Endothelial cell of umbilical vein (primary cell): ENCODE data around the gene CAMTA1. TPM values are rescaled to one million over a fixed set of nuclear protein-coding genes. Genes with fewer than 3 reads are reported as not detected.

Experiments used
- BruUV-seq: library from RNA; stranded (reverse); fragments of 400-500 nt; replicated peaks from 2 replicates; lab custom pipeline; 2021; lab: Mats Ljungman, UMichigan
- CTCF ChIA-PET: fragments of 300-600, 350-600 bp; sonication (Branson Sonifier 250); formaldehyde crosslinking; loops from one replicate; lab custom pipeline; 2021; ENCODE audit warnings: antibody characterized with exemption, inconsistent platforms; lab: Charles Lee
- POLR2A ChIA-PET: fragments of 300-600, 350-600 bp; sonication (Branson Sonifier 250); formaldehyde crosslinking; loops from one replicate; lab custom pipeline; 2021; ENCODE audit warnings: antibody characterized with exemption, inconsistent platforms; lab: Charles Lee
- DNase-seq: peaks from one replicate; pipeline ENCODE4 v3.0.0-alpha.2; 2011; ENCODE audit warnings: low read depth, low spot score
- FAIRE-seq: peaks from 2 replicates; lab custom pipeline; 2011; peaks lifted over from hg19 to GRCh38; lab: Jason Lieb, UNC
- H2AFZ ChIP-seq: 2 replicates; pipeline ENCODE4 v1.6.0; 2012; ENCODE audit warnings: low read depth, low read length, control low read depth, inconsistent platforms
- H3K27ac ChIP-seq: 2 replicates; pipeline ENCODE4 v1.5.1; 2011; ENCODE audit warnings: low read depth, mild to moderate bottlenecking, control low read depth, low read length, moderate library complexity; ENCODE audit not compliant: insufficient read depth
- H3K27me3 ChIP-seq, 2 experiments: 2 replicates each; pipeline versions ENCODE4 v1.6.0 to v1.6.1; 2011; ENCODE audit warnings: low read length in 2 of 2, mixed read lengths in 1 of 2; ENCODE audit not compliant: control insufficient read depth in 2 of 2, insufficient read depth in 2 of 2
- H3K36me3 ChIP-seq, 2 experiments: 2 replicates in 1 of 2; 3 replicates in 1 of 2; pipeline ENCODE4 v1.5.1; 2011; ENCODE audit warnings: low read length in 2 of 2, mild to moderate bottlenecking in 1 of 2, moderate library complexity in 1 of 2; ENCODE audit not compliant: control insufficient read depth in 2 of 2, insufficient read depth in 2 of 2; ENCODE audit errors: extremely low read depth in 1 of 2
- H3K4me1 ChIP-seq: 3 replicates; pipeline ENCODE4 v1.5.1; 2011; ENCODE audit warnings: mild to moderate bottlenecking, low read length; ENCODE audit not compliant: control insufficient read depth, insufficient read depth; ENCODE audit errors: extremely low read depth
- H3K4me2 ChIP-seq: 2 replicates; pipeline ENCODE4 v1.6.1; 2011; ENCODE audit warnings: low read length, control low read depth, mixed read lengths; ENCODE audit not compliant: insufficient read depth
- H3K4me3 ChIP-seq, 3 experiments: fragments of 200-600 bp in 1 of 3; sonication (generic), shearing (Covaris generic) in 1 of 3; replicated peaks in 1 of 3; 2 replicates each; pipeline ENCODE4 v1.5.1; 2011 to 2016; ENCODE audit warnings: control low read depth in 3 of 3, low read length in 3 of 3, mild to moderate bottlenecking in 2 of 3, inconsistent platforms in 1 of 3, low read depth in 1 of 3, moderate library complexity in 1 of 3; ENCODE audit not compliant: insufficient read depth in 1 of 3
- H3K79me2 ChIP-seq: 2 replicates; pipeline ENCODE4 v1.6.0; 2012; ENCODE audit warnings: low read length, inconsistent platforms; ENCODE audit not compliant: control insufficient read depth, insufficient read depth
- H3K9ac ChIP-seq: replicated peaks from 2 replicates; pipeline ENCODE3; 2011; ENCODE audit warnings: low read length, control low read depth; ENCODE audit not compliant: insufficient read depth; ENCODE audit errors: extremely low read depth
- H3K9me1 ChIP-seq: replicated peaks from 3 replicates; pipeline ENCODE4 v1.6.0; 2011; ENCODE audit warnings: mild to moderate bottlenecking, low read length; ENCODE audit not compliant: control insufficient read depth, insufficient read depth; ENCODE audit errors: extremely low read depth
- H3K9me3 ChIP-seq: replicated peaks from 2 replicates; pipeline ENCODE4 v1.5.1; 2012; ENCODE audit warnings: low read length, inconsistent platforms; ENCODE audit not compliant: control insufficient read depth, insufficient read depth
- H4K20me1 ChIP-seq: replicated peaks from 2 replicates; pipeline ENCODE3; 2011; ENCODE audit warnings: mild to moderate bottlenecking, low read length; ENCODE audit not compliant: control insufficient read depth, insufficient read depth; ENCODE audit errors: extremely low read depth
- CTCF ChIP-seq, 2 donors: IDR thresholded peaks; 1 replicate in 1 of 2; 2 replicates in 1 of 2; pipeline ENCODE4 v1.5.1; 2011; ENCODE audit warnings: low read length in 2 of 2, mild to moderate bottlenecking in 2 of 2, moderate library complexity in 2 of 2, control low read depth in 1 of 2, inconsistent platforms in 1 of 2, low read depth in 1 of 2; ENCODE audit not compliant: insufficient read depth in 1 of 2; ENCODE audit errors: extremely low read depth in 1 of 2
- EZH2 ChIP-seq: IDR thresholded peaks from 2 replicates; pipeline ENCODE4 v1.6.1; 2012; ENCODE audit warnings: borderline replicate concordance, low read depth, mild to moderate bottlenecking, moderate library complexity, low read length, inconsistent platforms; ENCODE audit not compliant: severe bottlenecking
- FOS ChIP-seq: IDR thresholded peaks from 2 replicates; pipeline ENCODE4 v1.6.1; 2011; ENCODE audit warnings: mild to moderate bottlenecking, low read length, moderate library complexity, borderline replicate concordance; ENCODE audit not compliant: insufficient read depth
- GATA2 ChIP-seq: IDR thresholded peaks from 2 replicates; pipeline ENCODE4 v1.7.0; 2011; ENCODE audit warnings: low read depth, mild to moderate bottlenecking, moderate library complexity, mixed read lengths, low read length; ENCODE audit not compliant: insufficient read length, insufficient read depth
- JUN ChIP-seq: IDR thresholded peaks from 2 replicates; pipeline ENCODE4 v1.6.1; 2011; ENCODE audit warnings: borderline replicate concordance, low read depth; ENCODE audit not compliant: insufficient read length, insufficient read depth
- MAX ChIP-seq: IDR thresholded peaks from 2 replicates; pipeline ENCODE4 v1.6.1; 2011; ENCODE audit not compliant: insufficient read depth, insufficient read length
- MYC ChIP-seq: IDR thresholded peaks from one replicate; pipeline ENCODE4 v1.6.1; 2011; ENCODE audit warnings: mild to moderate bottlenecking, low read depth, low read length
- POLR2A ChIP-seq: IDR thresholded peaks from 2 replicates; pipeline ENCODE4 v1.6.1; 2012; ENCODE audit warnings: low read depth, mild to moderate bottlenecking, control low read depth, low read length
- POLR2AphosphoS5 ChIP-seq: IDR thresholded peaks from 2 replicates; pipeline ENCODE4 v1.6.1; 2012; ENCODE audit warnings: low read depth, mild to moderate bottlenecking, control low read depth, low read length, moderate library complexity; ENCODE audit not compliant: insufficient read depth
- dilution Hi-C: fragments of 300-500 bp; cut with MboI; formaldehyde crosslinking; loops from one replicate; pipeline ENCODE4 v1.15.0; 2019; ENCODE audit warnings: low sequenced_read_pairs; ENCODE audit not compliant: extremely low pct_ligation_motif_present
- intact Hi-C: fragments of 100-400 bp; cut with micrococcal nuclease; formaldehyde crosslinking; loops from one replicate; pipeline ENCODE4 v1.10.0; 2022
- polyA plus RNA-seq, 4 experiments: library from polyadenylated mRNA; depleted of rRNA in 3 of 4; stranded (reverse) in 3 of 4; unstranded in 1 of 4; fragments of >200 nt; gene quantifications; 2 replicates each; pipeline versions ENCODE4 v1.2.1 to v1.2.3, GENCODE V29; 2011 to 2012; ENCODE audit warnings: missing spikeins in 1 of 4
- total RNA-seq: library from RNA; stranded (reverse); gene quantifications from 2 replicates; pipeline ENCODE4 v1.2.3, GENCODE V29; 2021

The CAMTA1 gene
- total and polyA plus RNA-seq, 2 donors (not counting 3 experiments of a cell fraction or from before 2014, with no cell fraction given): 50.8 to 92.7 TPM

GRCh38 chr1:7678491-7679158, 893.4 kb downstream of the CAMTA1 start:
- H3K79me2 ChIP-seq: no peaks in the 10 kb centered on the region
- H3K9ac ChIP-seq: no peak overlapping the region
- intact Hi-C loops (no loop called here), dilution Hi-C loops (no loop called here)
- no peaks in the 10 kb centered on the region for H4K20me1 ChIP-seq
- TF ChIP-seq POLR2AphosphoS5: no peak
- no peak for TF ChIP-seq JUN
- TF ChIP-seq MYC: no peak
- no peak for TF ChIP-seq EZH2
- TF ChIP-seq MAX: no peak
- no peak for TF ChIP-seq FOS
- no peak for TF ChIP-seq POLR2A
- TF ChIP-seq CTCF (IDR thresholded peaks at IDR 0.05; ENCODE audit: extremely low read depth in 1 of 2, insufficient read depth in 1 of 2, low read depth in 1 of 2, low read length in 2 of 2): no peak
- no peak for TF ChIP-seq GATA2
- no peak overlapping the region for H3K27ac ChIP-seq
- POLR2A ChIA-PET: no interaction called here
- H3K4me2 ChIP-seq: no peak overlapping the region
- H3K27me3 ChIP-seq: no peaks in the 10 kb centered on the region
- DNase-seq (no peak), FAIRE-seq (no peak)
- H2AFZ ChIP-seq: no peak overlapping the region
- no TSS peak for BruUV-seq
- H3K9me3 ChIP-seq: no peaks in the 10 kb centered on the region
- no peaks in the 10 kb centered on the region for H3K4me1 ChIP-seq
- H3K9me1 ChIP-seq: no peaks in the 10 kb centered on the region
- H3K4me3 ChIP-seq: no peak overlapping the region
- no peaks in the 10 kb centered on the region for H3K36me3 ChIP-seq
- CTCF ChIA-PET: interaction anchor here (0.8 to 8.7 kb wide), 4 partner anchors 9 to 609 kb away, joined by 3 to 117 read pairs (median 26); no protein-coding TSS in a partner anchor
